ENCODE results near the gene BOD1L1.
A peak's percentile ranks its signal among the peaks of the same experiment; 100 is the strongest.

Gene BOD1L1

DNA sequence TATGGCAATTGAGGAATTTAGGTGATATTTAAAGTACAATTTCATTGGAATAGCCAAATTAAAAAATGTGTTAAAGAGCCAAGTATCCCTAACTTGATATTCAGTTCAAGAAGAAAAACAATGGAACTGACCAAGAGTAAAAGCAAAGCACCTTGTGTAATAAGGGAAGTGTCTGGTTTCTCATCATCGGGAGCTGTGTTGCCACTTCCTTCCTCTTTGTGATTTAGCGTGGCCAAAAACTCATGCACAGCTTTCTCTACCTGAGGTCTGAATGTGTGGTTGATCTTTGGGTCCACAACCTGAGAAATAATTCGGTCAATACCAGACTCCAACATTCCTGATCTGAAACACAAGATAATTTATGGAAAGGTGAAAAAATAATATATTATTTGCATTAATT, 12.4 kb downstream of the BOD1L1 start:
- Histone ChIP-seq H3K4me1 (ENCODE audit: insufficient read depth, low read length) (peaks cover 15% of the 10 kb centered on the region), H3K9me3 (ENCODE audit: low read length) (no peaks in the 10 kb centered on the region), H3K36me3 (ENCODE audit: insufficient read depth, low read length) (peaks cover 69% of the 10 kb centered on the region), H3K4me3 (ENCODE audit: low read depth in 1 of 2, low read length in 2 of 2) (no peak overlapping the region), H3K27me3 (ENCODE audit: control insufficient read depth in 1 of 2, insufficient read depth in 2 of 2, low read length in 2 of 2) (no peaks in the 10 kb centered on the region), H3K27ac (ENCODE audit: low read depth, low read length) (no peak overlapping the region), H3K9ac (ENCODE audit: low read length) (no peak overlapping the region)

DNA sequence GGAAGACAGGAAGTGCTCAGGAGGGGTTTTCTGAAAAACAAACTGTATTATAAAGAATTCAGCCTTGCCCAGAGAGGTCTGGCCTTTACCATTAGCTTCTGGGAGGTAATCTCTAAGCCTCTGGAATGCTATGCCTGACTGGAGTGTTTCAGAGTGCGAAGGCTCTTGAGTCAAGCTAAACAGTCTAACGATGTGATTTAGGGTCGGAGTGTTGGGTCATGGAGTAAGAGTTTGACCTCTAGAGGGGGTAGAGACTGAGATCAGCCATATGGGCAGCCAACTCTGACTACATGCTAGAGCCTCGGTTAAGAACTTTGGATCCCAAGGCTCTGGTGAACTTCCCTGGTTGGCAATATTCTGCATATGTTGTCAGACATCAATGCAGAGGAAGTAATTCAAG, 15.0 kb downstream of the BOD1L1 start:
- no peaks in the 10 kb centered on the region for H3K9me3 ChIP-seq (ENCODE audit: low read length)
- H3K36me3 ChIP-seq (ENCODE audit: insufficient read depth, low read length), result peaks cover 74% of the 10 kb centered on the region
- no peak overlapping the region for H3K4me3 ChIP-seq (ENCODE audit: low read depth in 1 of 2, low read length in 2 of 2)
- peaks cover 15% of the 10 kb centered on the region for H3K4me1 ChIP-seq (ENCODE audit: insufficient read depth, low read length)
- no peak overlapping the region for H3K27ac ChIP-seq (ENCODE audit: low read depth, low read length)
- no peak overlapping the region for H3K9ac ChIP-seq (ENCODE audit: low read length)
- no peaks in the 10 kb centered on the region for H3K27me3 ChIP-seq (ENCODE audit: control insufficient read depth in 1 of 2, insufficient read depth in 2 of 2, low read length in 2 of 2)

DNA sequence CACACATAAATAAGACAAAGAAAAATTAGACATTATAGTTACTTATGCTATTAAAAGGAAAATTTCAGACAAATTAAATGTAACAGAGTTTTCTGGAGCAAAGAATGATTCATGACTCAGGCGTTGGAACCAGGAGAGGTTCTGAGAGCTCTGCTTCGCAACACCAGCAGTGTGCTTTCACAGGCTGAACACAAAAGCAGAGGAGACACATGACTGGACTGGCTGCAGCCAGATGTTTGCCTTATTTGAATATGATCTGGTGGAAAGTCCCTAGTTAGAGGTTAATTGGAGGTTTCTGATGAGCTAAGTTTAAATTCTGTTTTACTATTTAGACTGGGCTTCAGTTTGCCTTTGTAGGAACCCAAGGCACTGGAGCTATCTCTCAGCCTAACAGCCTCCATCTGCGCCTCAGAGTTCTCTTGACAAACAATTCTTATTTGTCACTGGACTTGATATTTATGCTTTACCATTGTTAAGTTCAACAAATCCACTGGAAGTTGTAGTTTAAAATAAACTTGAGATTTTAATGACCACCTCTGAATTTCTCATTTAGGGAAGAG, 16.2 kb downstream of the BOD1L1 start:
- Histone ChIP-seq H3K4me1 (ENCODE audit: insufficient read depth, low read length) (peaks cover 15% of the 10 kb centered on the region), H3K4me3 (ENCODE audit: low read depth in 1 of 2, low read length in 2 of 2) (no peak overlapping the region), H3K36me3 (ENCODE audit: insufficient read depth, low read length) (peaks cover 80% of the 10 kb centered on the region), H3K27ac (ENCODE audit: low read depth, low read length) (peak overlapping the region; percentile 45), H3K9ac (ENCODE audit: low read length) (no peak overlapping the region), H3K9me3 (ENCODE audit: low read length) (no peaks in the 10 kb centered on the region), H3K27me3 (ENCODE audit: control insufficient read depth in 1 of 2, insufficient read depth in 2 of 2, low read length in 2 of 2) (no peaks in the 10 kb centered on the region)

DNA sequence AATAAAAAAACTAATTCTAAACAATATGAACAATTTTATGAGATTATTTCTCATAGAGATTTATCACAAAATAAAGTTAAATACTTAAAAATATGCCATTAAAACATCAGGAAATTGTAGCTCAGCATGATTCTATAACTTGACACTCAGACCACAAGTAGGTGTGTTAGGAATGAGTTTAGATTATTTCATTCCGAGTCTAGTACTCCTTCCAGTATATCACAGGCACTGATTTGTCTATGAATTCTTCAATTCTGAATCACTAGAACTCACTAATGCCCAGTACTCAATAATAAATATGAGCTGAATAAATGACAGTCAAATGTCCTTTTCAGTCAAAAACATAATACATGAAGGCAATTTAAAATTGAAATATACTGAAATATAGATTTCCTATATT, 22.2 kb downstream of the BOD1L1 start:
- H3K4me3 ChIP-seq (ENCODE audit: low read depth in 1 of 2, low read length in 2 of 2), result no peak overlapping the region
- no peaks in the 10 kb centered on the region for H3K27me3 ChIP-seq (ENCODE audit: control insufficient read depth in 1 of 2, insufficient read depth in 2 of 2, low read length in 2 of 2)
- H3K9ac ChIP-seq (ENCODE audit: low read length), result no peak overlapping the region
- no peaks in the 10 kb centered on the region for H3K4me1 ChIP-seq (ENCODE audit: insufficient read depth, low read length)
- peaks cover 72% of the 10 kb centered on the region for H3K36me3 ChIP-seq (ENCODE audit: insufficient read depth, low read length)
- H3K27ac ChIP-seq (ENCODE audit: low read depth, low read length), result no peak overlapping the region
- H3K9me3 ChIP-seq (ENCODE audit: low read length), result no peaks in the 10 kb centered on the region

DNA sequence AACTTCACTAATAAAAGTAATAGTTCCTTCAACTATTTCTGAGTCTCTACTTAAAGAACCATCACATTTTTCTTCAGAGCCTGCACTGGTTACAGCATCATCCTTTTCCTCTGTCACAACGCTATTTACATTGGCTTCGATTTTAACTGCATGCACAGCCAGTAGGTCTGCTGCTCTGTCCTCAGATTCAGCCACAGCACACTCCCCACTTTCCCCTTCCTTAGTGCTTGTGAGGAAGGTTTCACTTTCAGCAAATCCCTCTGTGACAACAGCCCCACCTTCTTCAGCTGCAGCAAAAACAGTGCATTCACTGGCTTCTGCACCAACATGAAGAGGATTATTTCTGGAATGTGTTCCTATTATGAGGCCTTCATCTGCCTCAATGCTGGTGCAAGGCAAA, 25.7 kb downstream of the BOD1L1 start:
- Histone ChIP-seq H3K4me1 (ENCODE audit: insufficient read depth, low read length) (no peaks in the 10 kb centered on the region), H3K9me3 (ENCODE audit: low read length) (no peaks in the 10 kb centered on the region), H3K27me3 (ENCODE audit: control insufficient read depth in 1 of 2, insufficient read depth in 2 of 2, low read length in 2 of 2) (no peaks in the 10 kb centered on the region), H3K36me3 (ENCODE audit: insufficient read depth, low read length) (peaks cover 65% of the 10 kb centered on the region), H3K4me3 (ENCODE audit: low read depth in 1 of 2, low read length in 2 of 2) (no peak overlapping the region), H3K27ac (ENCODE audit: low read depth, low read length) (no peak overlapping the region), H3K9ac (ENCODE audit: low read length) (no peak overlapping the region)

DNA sequence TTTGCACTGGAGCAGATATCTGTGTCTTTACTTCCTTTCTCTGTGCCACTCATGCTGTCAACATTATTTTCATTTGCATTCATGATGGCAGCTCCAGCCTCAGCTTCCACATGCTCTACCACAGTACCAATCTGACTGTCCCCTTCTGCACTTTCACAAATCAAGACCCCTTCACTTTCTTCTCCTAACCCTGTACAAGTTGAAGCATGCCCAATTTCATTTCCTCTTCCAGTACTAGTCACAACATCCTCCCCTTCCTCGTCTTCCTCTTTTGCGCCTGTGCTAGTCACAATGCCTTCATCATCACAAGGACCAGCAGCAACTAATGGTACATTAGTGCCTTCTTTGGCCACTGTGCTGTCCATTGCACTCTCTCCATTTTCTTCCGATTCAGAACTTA, 26.5 kb downstream of the BOD1L1 start:
- no peak overlapping the region for H3K9ac ChIP-seq (ENCODE audit: low read length)
- H3K27ac ChIP-seq (ENCODE audit: low read depth, low read length), result no peak overlapping the region
- H3K36me3 ChIP-seq (ENCODE audit: insufficient read depth, low read length), result peaks cover 66% of the 10 kb centered on the region
- no peaks in the 10 kb centered on the region for H3K27me3 ChIP-seq (ENCODE audit: control insufficient read depth in 1 of 2, insufficient read depth in 2 of 2, low read length in 2 of 2)
- no peaks in the 10 kb centered on the region for H3K4me1 ChIP-seq (ENCODE audit: insufficient read depth, low read length)
- H3K9me3 ChIP-seq (ENCODE audit: low read length), result no peaks in the 10 kb centered on the region
- no peak overlapping the region for H3K4me3 ChIP-seq (ENCODE audit: low read depth in 1 of 2, low read length in 2 of 2)

DNA sequence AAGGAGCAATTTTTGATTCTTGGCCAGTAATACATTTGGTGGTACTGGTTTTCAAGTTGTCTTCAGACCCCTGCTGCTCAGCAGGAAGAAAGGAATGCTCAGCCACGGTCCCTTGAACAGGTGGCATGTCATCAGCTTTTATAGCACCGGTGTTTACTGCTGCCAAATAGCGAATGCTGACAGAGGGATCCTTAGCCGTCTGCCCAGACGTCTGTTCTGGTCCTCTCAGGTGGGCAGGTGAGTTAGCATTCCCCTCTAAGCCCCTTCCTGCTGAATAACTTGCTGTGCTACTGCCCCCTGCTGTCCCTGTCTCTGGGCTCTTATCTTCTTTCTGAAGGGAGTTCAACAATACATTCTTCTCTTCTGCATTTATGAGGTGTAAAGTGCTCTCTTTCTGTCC, 28.4 kb downstream of the BOD1L1 start:
- Histone ChIP-seq H3K27me3 (ENCODE audit: control insufficient read depth in 1 of 2, insufficient read depth in 2 of 2, low read length in 2 of 2) (no peaks in the 10 kb centered on the region), H3K9ac (ENCODE audit: low read length) (no peak overlapping the region), H3K27ac (ENCODE audit: low read depth, low read length) (no peak overlapping the region), H3K36me3 (ENCODE audit: insufficient read depth, low read length) (peaks cover 68% of the 10 kb centered on the region), H3K9me3 (ENCODE audit: low read length) (no peaks in the 10 kb centered on the region), H3K4me3 (ENCODE audit: low read depth in 1 of 2, low read length in 2 of 2) (no peak overlapping the region), H3K4me1 (ENCODE audit: insufficient read depth, low read length) (no peaks in the 10 kb centered on the region)

DNA sequence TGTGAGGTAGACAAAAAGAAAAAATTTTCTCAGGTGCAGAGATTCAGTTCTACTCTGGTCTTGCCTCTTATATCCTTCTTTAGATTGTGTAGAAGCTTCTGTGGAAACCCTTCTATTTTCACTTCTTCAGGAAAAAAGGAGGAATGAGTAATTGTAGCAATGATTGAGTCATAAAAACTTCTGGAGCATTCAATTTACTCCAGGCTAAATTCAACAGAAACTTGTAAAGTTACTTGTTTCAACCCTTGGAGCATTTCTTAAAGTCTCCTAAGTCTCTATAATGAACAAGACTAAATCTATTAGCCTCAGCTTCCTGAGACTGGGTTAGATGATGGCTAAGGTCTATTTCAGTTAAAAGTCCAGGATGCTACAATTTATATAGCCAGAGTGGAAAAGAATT, 29.9 kb downstream of the BOD1L1 start:
- no peak overlapping the region for H3K9ac ChIP-seq (ENCODE audit: low read length)
- H3K4me1 ChIP-seq (ENCODE audit: insufficient read depth, low read length), result peaks cover 2% of the 10 kb centered on the region
- H3K27ac ChIP-seq (ENCODE audit: low read depth, low read length), result no peak overlapping the region
- H3K4me3 ChIP-seq (ENCODE audit: low read depth in 1 of 2, low read length in 2 of 2), result no peak overlapping the region
- no peaks in the 10 kb centered on the region for H3K27me3 ChIP-seq (ENCODE audit: control insufficient read depth in 1 of 2, insufficient read depth in 2 of 2, low read length in 2 of 2)
- no peaks in the 10 kb centered on the region for H3K9me3 ChIP-seq (ENCODE audit: low read length)
- peaks cover 62% of the 10 kb centered on the region for H3K36me3 ChIP-seq (ENCODE audit: insufficient read depth, low read length)

DNA sequence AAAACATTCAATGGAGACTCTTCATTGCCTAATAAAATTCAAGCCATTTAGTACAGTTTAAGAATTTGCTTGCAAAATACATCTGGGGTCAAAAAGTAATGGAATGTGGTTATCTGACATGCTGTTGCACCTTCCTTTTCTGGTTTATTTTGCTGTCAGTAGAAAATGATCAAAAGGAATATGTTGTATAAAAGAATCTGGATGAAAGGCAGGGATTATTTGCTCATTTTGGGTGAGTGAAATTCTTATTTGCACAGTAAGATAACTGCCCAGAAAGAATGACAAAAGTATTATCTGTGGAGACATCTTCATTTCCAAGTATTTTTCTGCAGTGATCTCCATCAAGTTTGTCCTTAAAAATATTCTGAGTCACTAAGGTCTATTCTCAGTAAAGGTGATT, 30.4 kb downstream of the BOD1L1 start:
- no peak overlapping the region for H3K27ac ChIP-seq (ENCODE audit: low read depth, low read length)

DNA sequence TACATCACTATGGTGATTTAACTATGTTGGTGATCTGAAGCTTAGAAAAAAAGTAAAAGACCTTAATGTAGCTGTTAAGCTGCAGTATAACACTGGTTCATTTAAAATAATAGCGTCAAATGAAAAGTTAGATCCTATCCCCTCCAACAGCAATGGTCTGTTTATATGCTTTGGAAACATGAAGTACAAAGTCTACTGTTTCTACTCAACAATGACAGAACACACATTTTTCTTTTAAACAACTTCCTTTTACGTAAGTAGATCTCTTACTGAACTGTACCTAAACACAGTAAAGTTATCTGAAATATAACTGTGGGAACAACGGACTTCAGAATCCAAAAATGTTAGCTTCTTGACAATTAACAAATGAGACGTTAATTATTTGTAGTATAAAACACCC, 35.3 kb downstream of the BOD1L1 start:
- H3K36me3 ChIP-seq (ENCODE audit: insufficient read depth, low read length), result peaks cover 49% of the 10 kb centered on the region

More for the DNA sequence above, 30.4 kb downstream of the BOD1L1 start:
- H3K36me3 ChIP-seq (ENCODE audit: insufficient read depth, low read length), result peaks cover 58% of the 10 kb centered on the region
- peaks cover 7% of the 10 kb centered on the region for H3K4me1 ChIP-seq (ENCODE audit: insufficient read depth, low read length)
- no peaks in the 10 kb centered on the region for H3K9me3 ChIP-seq (ENCODE audit: low read length)
- H3K27me3 ChIP-seq (ENCODE audit: control insufficient read depth in 1 of 2, insufficient read depth in 2 of 2, low read length in 2 of 2), result no peaks in the 10 kb centered on the region
- H3K4me3 ChIP-seq (ENCODE audit: low read depth in 1 of 2, low read length in 2 of 2), result no peak overlapping the region
- H3K9ac ChIP-seq (ENCODE audit: low read length), result no peak overlapping the region

DNA sequence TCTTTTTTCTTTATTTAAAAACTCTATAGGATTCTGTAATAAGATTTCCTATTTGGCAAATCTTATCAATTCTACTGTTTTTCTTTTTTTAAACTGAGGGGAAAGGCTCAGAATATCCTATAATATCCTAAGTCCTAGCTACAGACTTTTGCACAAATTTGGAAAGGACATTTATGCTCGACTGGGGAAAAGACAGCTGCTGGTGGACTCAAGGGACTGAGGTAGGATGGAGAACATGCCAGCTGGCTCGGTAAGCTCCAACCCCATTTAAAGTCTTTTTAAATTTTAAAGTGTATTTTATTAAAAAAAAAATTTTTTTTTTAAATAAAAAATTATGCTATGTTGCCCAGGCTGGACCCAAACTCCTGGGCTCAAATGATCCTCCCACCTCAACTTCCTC, 36.8 kb downstream of the BOD1L1 start:
- Histone ChIP-seq H3K4me3 (ENCODE audit: low read depth in 1 of 2, low read length in 2 of 2) (no peak overlapping the region), H3K27ac (ENCODE audit: low read depth, low read length) (no peak overlapping the region), H3K27me3 (ENCODE audit: control insufficient read depth in 1 of 2, insufficient read depth in 2 of 2, low read length in 2 of 2) (no peaks in the 10 kb centered on the region), H3K9me3 (ENCODE audit: low read length) (no peaks in the 10 kb centered on the region), H3K36me3 (ENCODE audit: insufficient read depth, low read length) (peaks cover 49% of the 10 kb centered on the region), H3K9ac (ENCODE audit: low read length) (no peak overlapping the region), H3K4me1 (ENCODE audit: insufficient read depth, low read length) (peaks cover 18% of the 10 kb centered on the region)

More for the DNA sequence above, 35.3 kb downstream of the BOD1L1 start:
- H3K4me1 ChIP-seq (ENCODE audit: insufficient read depth, low read length), result peaks cover 18% of the 10 kb centered on the region
- H3K27ac ChIP-seq (ENCODE audit: low read depth, low read length), result peak overlapping the region; percentile 29
- H3K9ac ChIP-seq (ENCODE audit: low read length), result no peak overlapping the region
- H3K9me3 ChIP-seq (ENCODE audit: low read length), result no peaks in the 10 kb centered on the region
- H3K4me3 ChIP-seq (ENCODE audit: low read depth in 1 of 2, low read length in 2 of 2), result no peak overlapping the region
- no peaks in the 10 kb centered on the region for H3K27me3 ChIP-seq (ENCODE audit: control insufficient read depth in 1 of 2, insufficient read depth in 2 of 2, low read length in 2 of 2)

DNA sequence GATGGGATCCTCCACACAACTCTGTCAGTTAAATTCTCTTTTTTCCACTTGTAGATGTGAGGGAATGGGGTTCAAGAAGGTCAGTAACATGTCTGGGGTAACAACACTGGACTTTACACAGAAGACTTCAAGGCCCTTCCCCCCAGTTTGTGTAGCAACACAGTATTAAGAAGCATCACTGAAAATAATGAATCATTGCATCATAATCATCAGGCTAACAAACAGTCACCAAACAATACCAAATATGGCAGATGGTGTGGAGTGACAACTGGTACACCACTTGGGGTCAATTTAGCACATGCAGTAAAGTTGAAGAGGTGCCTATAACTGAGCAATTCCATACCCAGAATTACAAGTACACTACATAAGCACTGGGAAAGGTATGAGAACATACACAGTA, 38.6 kb downstream of the BOD1L1 start:
- no peak overlapping the region for H3K27ac ChIP-seq (ENCODE audit: low read depth, low read length)
- H3K27me3 ChIP-seq (ENCODE audit: control insufficient read depth in 1 of 2, insufficient read depth in 2 of 2, low read length in 2 of 2), result no peaks in the 10 kb centered on the region
- peaks cover 46% of the 10 kb centered on the region for H3K36me3 ChIP-seq (ENCODE audit: insufficient read depth, low read length)
- H3K9me3 ChIP-seq (ENCODE audit: low read length), result no peaks in the 10 kb centered on the region
- no peak overlapping the region for H3K9ac ChIP-seq (ENCODE audit: low read length)
- H3K4me1 ChIP-seq (ENCODE audit: insufficient read depth, low read length), result peaks cover 18% of the 10 kb centered on the region
- no peak overlapping the region for H3K4me3 ChIP-seq (ENCODE audit: low read depth in 1 of 2, low read length in 2 of 2)

Measured in muscle layer of colon (tissue), 2 donors.